K562 (cell line): ENCODE results near the gene PEAR1. TPM values are rescaled to one million over a fixed set of nuclear protein-coding genes. Genes with fewer than 3 reads are reported as not detected.

Source experiments
- ATAC-seq: fragments of 200-7000 bp; cut with Tn5 transposase; 3 replicates; pipeline ENCODE4 v1.9.1; 2020; ENCODE audit warnings: moderate library complexity
- BruUV-seq: library from RNA; stranded (reverse); fragments of 400-500 nt; replicated peaks from 2 replicates; lab custom pipeline; 2021; lab: Mats Ljungman, UMichigan
- CTCF ChIA-PET: fragments of 300-600 bp; formaldehyde crosslinking; extraction: SDS; loops from one replicate; lab custom pipeline; 2021; ENCODE audit warnings: low intra/inter-chr PET ratio; lab: Yijun Ruan, JAX
- POLR2A ChIA-PET: fragments of 300-600, 350-650 bp; sonication (Branson Sonifier 250); formaldehyde crosslinking; extraction: SDS; loops from one replicate; lab custom pipeline; 2021; ENCODE audit warnings: antibody characterized with exemption, inconsistent platforms; lab: Yijun Ruan, JAX
- DNase-seq, 4 experiments: peaks; one replicate each; pipeline versions ENCODE4 v3.0.0 to v3.0.0-alpha.2; 2011 to 2018; ENCODE audit warnings: low spot score in 3 of 4, mixed read lengths in 3 of 4; ENCODE audit errors: extremely low read depth in 1 of 4
- FAIRE-seq: peaks from 2 replicates; lab custom pipeline; 2011; peaks lifted over from hg19 to GRCh38; lab: Jason Lieb, UNC
- H2AFZ ChIP-seq: 2 replicates; pipeline ENCODE4 v1.6.0; 2011; ENCODE audit warnings: low read depth, low read length, control low read depth, inconsistent platforms
- H3K27ac ChIP-seq: fragments of 200-600 bp; 3 replicates; pipeline ENCODE4 v1.8.0; 2011; ENCODE audit warnings: low read depth, mild to moderate bottlenecking, control low read depth, inconsistent platforms, low read length, moderate library complexity, mixed read lengths; ENCODE audit errors: extremely low read depth
- H3K27me3 ChIP-seq, 2 experiments: fragments of 300-600 bp in 1 of 2; 2 replicates in 1 of 2; 3 replicates in 1 of 2; pipeline versions ENCODE4 v1.6.0 to v1.8.0; 2011; ENCODE audit warnings: inconsistent platforms in 2 of 2, low read length in 2 of 2, mild to moderate bottlenecking in 1 of 2, mixed read lengths in 1 of 2, moderate library complexity in 1 of 2; ENCODE audit not compliant: control insufficient read depth in 2 of 2, insufficient read depth in 2 of 2
- H3K36me3 ChIP-seq: fragments of 300-600 bp; 3 replicates; pipeline ENCODE4 v1.8.0; 2011; ENCODE audit warnings: mild to moderate bottlenecking, low read length, inconsistent platforms; ENCODE audit not compliant: control insufficient read depth, insufficient read depth
- H3K4me1 ChIP-seq, 2 experiments: fragments of 200-600 bp in 1 of 2; replicated peaks in 1 of 2; 2 replicates in 1 of 2; 3 replicates in 1 of 2; pipeline versions ENCODE4 v1.5.1 to v1.8.0; 2011; ENCODE audit warnings: inconsistent platforms in 2 of 2, low read length in 2 of 2, mild to moderate bottlenecking in 1 of 2, mixed read lengths in 1 of 2, moderate library complexity in 1 of 2; ENCODE audit not compliant: control insufficient read depth in 2 of 2, insufficient read depth in 2 of 2
- H3K4me2 ChIP-seq: 2 replicates; pipeline ENCODE4 v1.6.1; 2011; ENCODE audit warnings: low read length, control low read depth, inconsistent platforms, mixed read lengths; ENCODE audit not compliant: insufficient read depth
- H3K4me3 ChIP-seq: fragments of 200-600 bp; sonication (generic), shearing (Covaris generic); 2 replicates; pipeline ENCODE4 v1.5.1; 2016; ENCODE audit warnings: control low read depth, inconsistent platforms
- H3K79me2 ChIP-seq: fragments of 200-600 bp; 3 replicates; pipeline ENCODE4 v1.8.0; 2011; ENCODE audit warnings: low read length, inconsistent platforms; ENCODE audit not compliant: control insufficient read depth, insufficient read depth
- H3K9ac ChIP-seq, 2 experiments: 2 replicates each; pipeline versions ENCODE4 v1.6.0 to v1.6.1; 2011; ENCODE audit warnings: low read depth in 2 of 2, low read length in 2 of 2, control low read depth in 1 of 2, inconsistent platforms in 1 of 2, mild to moderate bottlenecking in 1 of 2, mixed read lengths in 1 of 2; ENCODE audit not compliant: insufficient read depth in 1 of 2
- H3K9me1 ChIP-seq: one replicate; pipeline ENCODE4 v1.6.0; 2011; ENCODE audit warnings: inconsistent platforms, mild to moderate bottlenecking, low read length, moderate library complexity; ENCODE audit not compliant: control insufficient read depth, insufficient read depth
- H3K9me3 ChIP-seq: replicated peaks from 2 replicates; pipeline ENCODE4 v1.5.1; 2011; ENCODE audit warnings: low read depth, low read length, inconsistent platforms; ENCODE audit not compliant: control insufficient read depth, insufficient read depth
- H4K20me1 ChIP-seq: replicated peaks from 2 replicates; pipeline ENCODE4 v1.6.1; 2011; ENCODE audit warnings: low read length, inconsistent platforms, mixed read lengths; ENCODE audit not compliant: control insufficient read depth, insufficient read depth
- NFIC ChIP-seq: fragments of 450-650 bp; IDR thresholded peaks from 2 replicates; pipeline ENCODE4 v1.6.1; 2017; ENCODE audit warnings: mild to moderate bottlenecking, inconsistent platforms
- RBM39 ChIP-seq: fragments of 200-400 bp; formaldehyde crosslinking; optimal IDR thresholded peaks from 2 replicates; pipeline ENCODE3; 2018; ENCODE audit warnings: low read depth, low read length
- SMARCA5 ChIP-seq: fragments of 450-650 bp; IDR thresholded peaks from 2 replicates; pipeline ENCODE4 v1.6.1; 2016
- WGBS: fragments of 100-300 bp; shearing (Covaris generic); methylation state at CpG from one replicate; pipeline ENCODE4 v1.1.6; 2016; ENCODE audit warnings: low coverage, mixed read lengths; ENCODE audit not compliant: insufficient coverage; ENCODE audit errors: missing lambda C conversion rate; 5-methylcytosine and 5-hydroxymethylcytosine counted together
- in situ Hi-C: fragments of 300-500 bp; cut with MboI; formaldehyde crosslinking; loops from 4 replicates; pipeline ENCODE4 v1.15.0; 2018; ENCODE audit warnings: inconsistent platforms, mixed read lengths
- intact Hi-C: fragments of 100-400 bp; cut with micrococcal nuclease; formaldehyde crosslinking; loops from 2 replicates; pipeline ENCODE4 v1.14.2; 2022
- polyA plus RNA-seq, 8 experiments: library from polyadenylated mRNA; depleted of rRNA in 4 of 8; stranded (reverse) in 5 of 8; unstranded in 3 of 8; fragments of >200 nt; fragmentation: Nextera tagmentation in 2 of 8; fragmentation: Illumina TruSeq in 1 of 8; extraction: Ambion mirVana in 2 of 8; extraction: Trizol in 1 of 8; gene quantifications; 2 replicates each; pipeline versions ENCODE4 v1.2.1 to v1.2.3, GENCODE V29; 2011 to 2014; ENCODE audit warnings: inconsistent platforms in 1 of 8, missing spikeins in 1 of 8
- total RNA-seq, 7 experiments: library from RNA; depleted of rRNA in 6 of 7; stranded (reverse); fragments of >200 nt in 6 of 7; fragmentation: Illumina TruSeq in 2 of 7; extraction: Trizol in 2 of 7; gene quantifications; 2 replicates each; pipeline versions ENCODE4 v1.2.1 to v1.2.3, GENCODE V29; 2011 to 2021; ENCODE audit warnings: low replicate concordance in 1 of 7
- TF ChIP-seq, protein P1 (sequence below), 3 experiments: fragments of 200-800 bp in 1 of 3; sonication (Bioruptor generic) in 1 of 3; sonication (generic) in 1 of 3; formaldehyde crosslinking in 1 of 3; IDR thresholded peaks; 2 replicates each; pipeline versions ENCODE4 v1.6.1 to v1.8.0; 2016 to 2022; ENCODE audit warnings: mild to moderate bottlenecking in 2 of 3, missing compliant biosample characterization in 2 of 3, missing genetic modification characterization in 2 of 3, missing genetic modification reagents in 1 of 3

The PEAR1 gene
- total and polyA plus RNA-seq, 9 of the 15 experiments (the other 6 are each of a cell fraction or from before 2014, with no cell fraction given) = 0.87 to 13.9 (median 6.1) TPM

DNA sequence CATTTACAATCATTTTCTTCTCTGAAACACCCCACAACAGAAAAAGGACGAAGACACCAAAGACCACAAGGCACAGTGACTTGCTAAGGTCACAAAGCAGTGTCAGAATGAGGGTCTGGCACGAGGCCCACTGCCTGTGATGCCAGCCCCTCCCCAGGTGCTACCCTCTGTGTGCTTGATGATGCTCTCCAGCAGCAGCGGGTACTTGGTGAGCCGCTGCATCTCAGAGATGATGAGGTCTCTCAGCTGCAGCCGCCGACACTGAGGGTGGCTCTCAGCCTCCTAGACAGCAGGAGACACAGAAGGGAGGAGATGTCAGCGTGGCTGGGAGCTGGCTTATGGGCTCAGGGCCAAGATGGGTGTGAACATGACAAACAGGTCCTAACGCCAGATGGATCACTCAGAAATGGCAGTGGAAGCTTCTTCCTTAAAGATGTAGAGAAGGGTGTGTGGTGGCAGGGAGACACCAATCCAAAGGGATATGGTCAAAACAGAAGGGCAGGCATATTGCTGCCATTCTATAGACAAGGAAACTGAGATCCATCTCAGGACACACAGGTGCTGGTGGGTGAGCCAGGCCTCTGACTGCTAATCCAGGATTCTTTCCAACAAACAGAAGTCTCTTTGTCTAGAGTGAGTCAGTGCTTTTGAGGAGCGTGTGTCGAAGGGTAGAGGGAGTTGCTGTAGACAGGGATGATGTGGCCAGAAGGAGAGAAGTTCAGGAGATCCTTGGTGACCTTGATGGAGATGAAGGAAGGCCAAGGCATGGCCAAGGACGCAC, 52.6 kb downstream of the PEAR1 start:
- H3K27me3 ChIP-seq = no peaks in the 10 kb centered on the region
- H3K9me3 ChIP-seq = no peaks in the 10 kb centered on the region
- ATAC-seq (no peak), FAIRE-seq (no peak), DNase-seq (no peak)
- H3K79me2 ChIP-seq = no peaks in the 10 kb centered on the region
- H3K27ac ChIP-seq = no peak overlapping the region
- H3K4me2 ChIP-seq = no peak overlapping the region
- no peak overlapping the region for H3K4me3 ChIP-seq
- H4K20me1 ChIP-seq = no peaks in the 10 kb centered on the region
- 77% methylated on average over 11 of the region's 11 CpGs for WGBS
- ChIA-PET CTCF (no interaction called here), POLR2A (interaction anchor here (0.6 to 1.6 kb wide), 3 partner anchors 9 to 15 kb away, joined by 3 to 5 read pairs (median 4); no protein-coding TSS in a partner anchor)
- intact Hi-C loops (no loop called here), in situ Hi-C loops (no loop called here)
- H3K9me1 ChIP-seq = no peaks in the 10 kb centered on the region
- TF ChIP-seq RBM39 (no peak), NFIC (peak; percentile 62), SMARCA5 (no peak)
- TF ChIP-seq, protein P1, sequence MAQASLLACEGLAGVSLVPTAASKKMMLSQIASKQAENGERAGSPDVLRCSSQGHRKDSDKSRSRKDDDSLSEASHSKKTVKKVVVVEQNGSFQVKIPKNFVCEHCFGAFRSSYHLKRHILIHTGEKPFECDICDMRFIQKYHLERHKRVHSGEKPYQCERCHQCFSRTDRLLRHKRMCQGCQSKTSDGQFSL (CRISPR knock-in tag; IDR thresholded peaks at IDR 0.05) = no peak
- TF ChIP-seq, protein P1 (tag; IDR thresholded peaks at IDR 0.05) = no peak
- H3K36me3 ChIP-seq = peaks cover 61% of the 10 kb centered on the region; the same call in 2 of the 3 replicates
- BruUV-seq = no TSS peak
- H3K9ac ChIP-seq = no peak overlapping the region
- no peak overlapping the region for H2AFZ ChIP-seq
- no peaks in the 10 kb centered on the region; a peak in 1 of 5 replicates for H3K4me1 ChIP-seq
